Measurements from ENCODE around the gene PPP1R9B.

The PPP1R9B gene

DNA sequence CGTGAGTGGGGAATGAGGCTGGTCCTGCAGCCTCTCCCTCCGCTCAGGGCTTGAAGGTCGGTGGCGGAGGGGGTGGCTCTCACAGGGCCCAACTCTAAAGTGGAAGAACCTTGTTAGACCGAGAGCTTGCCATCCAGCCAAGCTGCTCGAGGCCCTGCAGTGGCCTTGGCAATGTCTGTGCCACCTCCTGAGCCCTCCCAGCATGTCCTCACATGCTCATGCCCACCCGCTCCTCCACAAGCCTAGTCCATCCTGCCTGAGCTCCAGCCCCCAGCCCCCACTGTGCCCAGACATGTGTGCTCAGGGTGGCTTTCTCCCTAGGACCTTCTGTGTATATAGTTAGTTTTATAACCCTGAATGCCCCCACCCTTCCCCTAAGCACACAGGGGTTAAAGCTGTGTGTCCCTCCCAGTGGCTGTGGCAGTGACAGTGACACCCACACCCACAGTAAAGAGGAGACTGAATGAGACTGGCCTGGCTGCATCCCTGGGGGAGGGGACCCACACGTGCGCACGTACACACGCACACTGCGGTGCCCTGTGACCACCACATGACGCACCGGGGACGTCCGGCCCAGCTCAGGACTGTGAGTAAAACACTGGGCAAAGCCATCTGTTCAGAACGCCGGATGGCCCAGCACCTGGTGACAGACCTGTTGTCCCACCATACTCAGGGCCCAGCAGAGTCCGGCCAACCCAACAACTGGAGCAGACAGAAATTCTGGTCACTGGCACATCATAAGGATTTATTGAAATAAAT is 39.7 kb downstream of the PPP1R9B start:
- no peaks in the 10 kb centered on the region for H3K36me3 Mint-ChIP-seq
- no peaks in the 10 kb centered on the region for H3K9me3 Mint-ChIP-seq (ENCODE audit: low read depth)
- peaks cover 6% of the 10 kb centered on the region for H3K27me3 Mint-ChIP-seq
- H3K4me3 Mint-ChIP-seq: no peak overlapping the region
- peaks cover 5% of the 10 kb centered on the region for H3K4me1 Mint-ChIP-seq (ENCODE audit: low read depth)
- H3K27ac Mint-ChIP-seq: no peak overlapping the region

DNA sequence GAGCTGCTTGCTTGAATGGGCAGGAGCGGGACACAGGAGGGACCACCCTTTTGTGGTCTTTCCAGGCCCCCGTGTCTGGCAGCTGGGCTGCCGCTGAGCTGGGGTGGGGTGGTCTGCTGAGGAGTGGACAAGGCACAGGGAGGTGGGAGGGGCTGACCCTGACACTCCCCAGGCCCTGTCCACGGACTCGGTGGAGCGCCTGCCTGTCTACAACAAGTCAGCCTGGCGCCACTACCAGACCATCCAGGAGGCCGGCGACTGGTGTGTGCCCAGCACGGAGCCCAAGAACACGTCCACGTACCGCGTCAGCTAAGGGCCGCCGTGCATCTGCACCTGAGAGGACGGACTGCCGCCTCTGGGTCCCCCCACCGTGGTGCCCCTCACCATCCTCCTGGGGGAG is 40.7 kb downstream of the PPP1R9B start:
- Mint-ChIP-seq H3K36me3 (no peaks in the 10 kb centered on the region), H3K4me1 (ENCODE audit: low read depth) (no peaks in the 10 kb centered on the region), H3K4me3 (no peak overlapping the region)

DNA sequence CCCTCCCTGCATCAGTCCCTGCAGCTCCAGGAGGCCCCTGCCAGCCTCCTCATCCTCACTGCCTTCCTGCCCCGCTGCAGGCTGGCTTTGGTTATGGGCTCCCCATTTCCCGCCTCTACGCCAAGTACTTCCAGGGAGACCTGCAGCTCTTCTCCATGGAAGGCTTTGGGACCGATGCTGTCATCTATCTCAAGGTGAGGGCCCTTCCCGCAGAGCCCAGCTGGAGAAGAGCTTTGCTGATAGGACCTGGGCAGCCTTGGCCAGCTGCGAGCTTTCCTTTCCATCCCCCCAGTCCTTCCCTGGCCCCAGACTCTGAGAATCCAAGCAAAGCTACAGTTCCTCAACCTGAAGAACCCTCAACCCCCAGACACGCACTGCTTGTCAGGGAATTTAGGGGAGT is 41.3 kb downstream of the PPP1R9B start:
- no peaks in the 10 kb centered on the region for H3K27me3 Mint-ChIP-seq
- no peak overlapping the region for H3K4me3 Mint-ChIP-seq
- no peaks in the 10 kb centered on the region for H3K9me3 Mint-ChIP-seq (ENCODE audit: low read depth)
- H3K4me1 Mint-ChIP-seq (ENCODE audit: low read depth): no peaks in the 10 kb centered on the region
- no peaks in the 10 kb centered on the region for H3K36me3 Mint-ChIP-seq
- no peak overlapping the region for H3K27ac Mint-ChIP-seq

More for the DNA sequence above, 40.7 kb downstream of the PPP1R9B start:
- H3K27me3 Mint-ChIP-seq: no peaks in the 10 kb centered on the region
- H3K9me3 Mint-ChIP-seq (ENCODE audit: low read depth): no peaks in the 10 kb centered on the region
- H3K27ac Mint-ChIP-seq: no peak overlapping the region

DNA sequence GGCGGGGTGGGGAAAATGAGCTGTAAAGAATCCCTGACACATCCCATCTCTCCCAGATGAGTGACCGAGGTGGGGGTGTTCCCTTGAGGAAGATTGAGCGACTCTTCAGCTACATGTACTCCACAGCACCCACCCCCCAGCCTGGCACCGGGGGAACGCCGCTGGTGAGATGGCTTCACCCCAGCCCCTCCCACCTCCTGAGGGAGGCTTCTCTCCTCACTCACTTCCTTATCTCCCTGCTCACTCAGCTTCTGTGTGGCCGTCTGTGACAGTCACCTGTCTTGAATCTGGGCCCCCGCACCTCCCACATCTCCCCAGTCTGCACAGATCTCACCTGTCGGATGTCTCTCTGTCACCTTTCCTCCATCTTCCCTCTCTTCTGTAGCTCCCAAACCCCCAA is 41.9 kb downstream of the PPP1R9B start:
- H3K27ac Mint-ChIP-seq: no peak overlapping the region
- no peaks in the 10 kb centered on the region for H3K27me3 Mint-ChIP-seq
- no peaks in the 10 kb centered on the region for H3K9me3 Mint-ChIP-seq (ENCODE audit: low read depth)
- H3K4me1 Mint-ChIP-seq (ENCODE audit: low read depth): no peaks in the 10 kb centered on the region
- no peak overlapping the region for H3K4me3 Mint-ChIP-seq
- no peaks in the 10 kb centered on the region for H3K36me3 Mint-ChIP-seq

DNA sequence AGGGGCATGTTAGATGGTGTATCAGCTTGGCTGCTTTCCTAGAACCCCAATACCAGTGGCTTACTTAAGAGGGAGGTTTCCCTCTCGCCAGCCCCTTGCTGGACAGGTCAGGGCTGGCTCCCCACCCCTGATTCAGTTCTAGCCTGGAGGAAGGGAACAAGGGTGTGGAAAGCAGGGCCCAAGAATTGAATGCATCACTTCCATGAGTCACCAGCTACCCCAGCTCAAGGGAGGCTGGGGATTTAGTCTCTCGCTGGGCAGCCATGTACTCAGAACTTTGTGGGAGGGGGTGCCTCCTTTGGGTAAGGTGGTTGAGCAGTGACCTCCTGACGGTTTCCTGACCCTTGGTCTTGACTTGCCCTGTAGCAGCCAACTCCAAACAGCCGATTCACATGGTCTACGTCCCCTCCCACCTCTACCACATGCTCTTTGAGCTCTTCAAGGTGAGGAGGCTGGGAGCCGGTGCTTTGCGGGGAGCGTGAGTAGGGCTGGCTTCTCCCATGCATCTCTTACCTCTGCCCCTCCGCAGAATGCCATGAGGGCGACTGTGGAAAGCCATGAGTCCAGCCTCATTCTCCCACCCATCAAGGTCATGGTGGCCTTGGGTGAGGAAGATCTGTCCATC is 42.6 kb downstream of the PPP1R9B start:
- Mint-ChIP-seq H3K4me1 (ENCODE audit: low read depth) (no peaks in the 10 kb centered on the region), H3K27me3 (no peaks in the 10 kb centered on the region), H3K4me3 (no peak overlapping the region), H3K27ac (no peak overlapping the region), H3K9me3 (ENCODE audit: low read depth) (no peaks in the 10 kb centered on the region), H3K36me3 (no peaks in the 10 kb centered on the region)

DNA sequence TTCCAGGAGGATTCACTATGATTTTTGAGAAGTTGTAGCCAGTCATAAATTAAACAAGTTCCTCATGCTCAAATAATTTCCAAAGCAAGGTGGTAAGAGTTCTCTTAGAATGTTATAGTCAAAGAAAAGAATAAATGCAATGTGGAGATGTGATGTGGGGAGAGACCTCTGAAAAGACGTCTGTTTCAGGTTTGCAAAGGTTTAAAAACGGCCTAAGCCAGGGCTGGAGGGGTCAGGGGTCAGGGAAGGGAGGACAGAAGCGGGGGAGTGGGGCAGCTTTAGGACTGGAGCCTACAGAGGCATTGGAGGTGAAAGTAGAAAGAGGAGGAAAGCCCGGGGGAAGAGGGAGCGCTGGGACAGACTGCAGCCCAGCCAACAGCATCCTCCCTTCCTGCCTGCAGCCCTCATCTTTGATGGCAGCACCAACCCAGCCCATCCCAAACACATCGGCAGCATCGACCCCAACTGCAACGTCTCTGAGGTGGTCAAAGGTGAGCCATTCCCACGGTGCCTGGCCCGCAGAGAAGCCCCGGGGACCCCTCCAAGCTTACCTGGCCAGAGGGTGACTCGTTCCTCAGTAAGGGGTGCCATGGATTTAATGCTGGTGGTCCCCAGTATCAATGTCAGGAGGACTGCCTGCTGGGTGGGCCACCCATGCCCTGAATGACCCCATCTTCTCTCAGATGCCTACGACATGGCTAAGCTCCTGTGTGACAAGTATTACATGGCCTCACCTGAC is 43.9 kb downstream of the PPP1R9B start:
- Mint-ChIP-seq H3K4me3 (no peak overlapping the region), H3K27ac (no peak overlapping the region), H3K9me3 (ENCODE audit: low read depth) (no peaks in the 10 kb centered on the region), H3K4me1 (ENCODE audit: low read depth) (no peaks in the 10 kb centered on the region), H3K36me3 (no peaks in the 10 kb centered on the region), H3K27me3 (no peaks in the 10 kb centered on the region)

DNA sequence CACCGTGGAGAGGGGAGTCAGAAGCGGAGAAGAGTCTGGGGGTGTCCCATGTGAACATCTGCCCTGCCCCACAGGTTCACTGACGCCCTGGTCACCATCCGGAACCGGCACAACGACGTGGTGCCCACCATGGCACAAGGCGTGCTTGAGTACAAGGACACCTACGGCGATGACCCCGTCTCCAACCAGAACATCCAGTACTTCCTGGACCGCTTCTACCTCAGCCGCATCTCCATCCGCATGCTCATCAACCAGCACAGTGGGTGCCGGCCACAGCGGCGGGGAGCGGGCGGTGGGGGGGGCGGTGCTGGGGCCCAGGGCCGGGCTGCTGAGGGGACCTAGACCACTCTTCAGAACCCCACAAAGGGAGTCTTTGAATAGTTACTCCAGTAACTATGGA is 44.7 kb downstream of the PPP1R9B start:
- no peak overlapping the region for H3K4me3 Mint-ChIP-seq
- no peaks in the 10 kb centered on the region for H3K9me3 Mint-ChIP-seq (ENCODE audit: low read depth)
- H3K4me1 Mint-ChIP-seq (ENCODE audit: low read depth): no peaks in the 10 kb centered on the region
- no peak overlapping the region for H3K27ac Mint-ChIP-seq
- H3K36me3 Mint-ChIP-seq: no peaks in the 10 kb centered on the region
- no peaks in the 10 kb centered on the region for H3K27me3 Mint-ChIP-seq

DNA sequence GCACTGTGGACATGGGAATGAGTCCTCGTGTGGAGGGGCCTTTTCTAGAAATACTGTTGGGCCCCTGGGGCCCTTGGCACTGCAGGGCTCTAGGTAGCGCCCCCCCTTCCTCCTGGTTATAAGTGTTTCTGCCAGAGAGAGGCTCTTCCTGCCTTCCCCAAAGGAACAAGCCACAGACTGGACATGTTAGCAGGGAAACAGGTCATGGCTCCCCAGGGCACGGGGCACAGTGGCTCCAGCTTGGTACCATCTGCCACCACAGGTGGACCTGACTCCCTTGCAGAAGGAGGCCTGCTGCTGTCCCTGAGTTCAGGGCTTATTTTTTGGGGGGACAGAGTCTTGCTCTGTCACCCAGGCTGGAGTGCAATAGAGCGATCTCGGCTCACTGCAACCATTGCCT is 46.5 kb downstream of the PPP1R9B start:
- Mint-ChIP-seq H3K27me3 (no peaks in the 10 kb centered on the region), H3K4me1 (ENCODE audit: low read depth) (no peaks in the 10 kb centered on the region), H3K9me3 (ENCODE audit: low read depth) (no peaks in the 10 kb centered on the region), H3K27ac (no peak overlapping the region), H3K36me3 (no peaks in the 10 kb centered on the region), H3K4me3 (no peak overlapping the region)

DNA sequence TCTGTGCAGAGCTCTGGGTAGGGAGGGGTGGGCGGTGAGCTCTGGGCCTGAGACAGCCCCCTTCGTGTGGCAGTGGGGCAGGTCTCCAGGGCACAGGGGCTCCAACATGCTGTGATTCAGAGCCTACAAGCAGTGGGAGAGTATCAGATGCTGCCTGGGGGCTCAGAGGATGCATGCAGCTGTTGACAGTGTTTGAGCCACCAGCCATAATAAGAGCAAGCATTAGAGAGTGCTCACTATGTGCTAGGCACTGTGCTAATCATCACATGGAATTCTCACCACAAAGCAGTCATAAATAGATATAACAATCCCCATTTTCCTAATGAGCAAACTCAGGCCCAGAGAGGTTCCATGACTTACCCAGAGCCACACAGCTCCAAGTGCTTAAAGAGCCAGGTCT is 47.2 kb downstream of the PPP1R9B start:
- H3K27me3 Mint-ChIP-seq: no peaks in the 10 kb centered on the region
- H3K36me3 Mint-ChIP-seq: no peaks in the 10 kb centered on the region
- no peak overlapping the region for H3K4me3 Mint-ChIP-seq
- H3K9me3 Mint-ChIP-seq (ENCODE audit: low read depth): no peaks in the 10 kb centered on the region
- H3K27ac Mint-ChIP-seq: no peak overlapping the region
- H3K4me1 Mint-ChIP-seq (ENCODE audit: low read depth): peaks cover 2% of the 10 kb centered on the region

DNA sequence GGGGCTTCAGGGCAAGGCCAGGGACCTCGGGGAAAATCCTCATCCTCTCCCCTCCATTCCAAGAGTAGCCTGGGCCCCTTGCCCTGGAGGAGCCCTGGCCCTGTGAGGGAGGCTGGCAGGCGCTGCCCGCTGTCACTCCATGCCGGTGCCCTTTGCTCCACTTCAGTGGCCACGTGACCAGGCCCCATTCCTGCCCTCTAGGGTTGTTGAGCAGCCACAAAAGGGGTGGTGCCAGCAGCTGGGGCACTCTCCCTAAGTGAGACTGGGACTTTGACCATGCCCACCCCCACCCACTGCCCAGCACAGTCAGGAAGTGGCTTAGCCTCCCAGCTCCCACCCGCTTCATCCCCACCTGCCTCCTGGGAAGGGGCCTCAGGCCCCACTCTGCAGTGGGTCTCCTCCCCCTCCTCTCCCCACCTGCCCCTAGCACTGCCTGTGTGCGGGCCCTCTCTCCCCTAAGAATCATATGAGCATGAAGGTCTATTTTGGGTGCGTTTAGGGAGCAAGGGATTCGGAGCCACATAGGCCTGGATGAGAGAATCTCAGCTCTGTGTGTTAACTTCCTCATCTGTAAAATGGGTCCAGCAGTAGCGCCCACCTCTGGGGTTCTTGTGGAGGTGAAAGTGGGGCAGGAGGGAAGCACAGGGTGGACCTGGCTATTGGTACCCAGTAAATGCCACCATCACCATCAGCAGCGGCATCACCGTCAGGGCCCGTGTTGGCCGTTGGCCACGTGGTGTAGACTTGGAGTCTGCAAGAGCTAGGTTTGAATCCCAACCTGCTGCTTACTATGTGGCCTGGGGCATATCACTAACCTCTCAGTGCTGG is 48.1 kb downstream of the PPP1R9B start:
- no peak overlapping the region for H3K4me3 Mint-ChIP-seq
- H3K27me3 Mint-ChIP-seq: no peaks in the 10 kb centered on the region
- H3K4me1 Mint-ChIP-seq (ENCODE audit: low read depth): peaks cover 2% of the 10 kb centered on the region
- H3K36me3 Mint-ChIP-seq: no peaks in the 10 kb centered on the region
- H3K27ac Mint-ChIP-seq: no peak overlapping the region
- H3K9me3 Mint-ChIP-seq (ENCODE audit: low read depth): no peaks in the 10 kb centered on the region

DNA sequence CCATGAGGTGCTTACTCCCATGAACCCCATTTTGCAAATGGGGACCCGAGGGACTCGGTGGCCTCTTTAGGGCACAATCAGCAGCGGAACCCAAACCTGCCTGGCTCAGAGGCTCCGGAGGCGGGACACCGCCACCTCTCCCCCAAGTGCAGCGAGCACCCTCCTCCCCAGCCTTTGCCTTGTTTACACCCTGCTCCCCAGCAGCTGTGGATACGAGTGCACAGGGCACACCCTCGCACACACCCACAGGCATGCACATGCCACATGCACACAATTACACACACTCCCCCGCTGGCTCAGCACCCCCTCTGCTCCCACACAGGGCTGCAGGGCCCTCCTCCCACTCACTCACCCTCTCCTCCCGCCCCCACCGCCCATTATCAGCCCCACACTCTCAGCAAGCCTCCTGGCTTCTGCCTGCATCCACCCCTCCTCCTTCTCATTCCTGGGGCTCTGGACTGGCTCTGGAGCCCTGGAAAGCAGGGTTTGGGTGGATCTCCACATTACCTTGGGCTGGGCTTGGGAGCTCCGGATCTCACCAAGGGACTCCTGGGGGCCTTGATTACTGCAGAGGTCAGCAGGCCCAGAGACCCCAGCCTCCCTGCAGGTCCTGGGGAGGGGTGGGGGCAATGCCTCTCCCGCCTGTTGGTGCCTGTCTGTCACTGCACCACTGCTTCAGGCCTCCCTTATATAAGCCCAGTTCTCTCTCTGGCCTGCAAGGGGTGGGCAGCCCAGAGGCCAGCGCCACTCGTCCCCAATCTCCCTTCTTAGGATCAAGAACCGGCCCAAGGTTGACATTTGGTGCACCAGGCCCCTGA is 48.9 kb downstream of the PPP1R9B start:
- Mint-ChIP-seq H3K9me3 (ENCODE audit: low read depth) (no peaks in the 10 kb centered on the region), H3K4me3 (no peak overlapping the region), H3K27me3 (no peaks in the 10 kb centered on the region), H3K4me1 (ENCODE audit: low read depth) (peaks cover 9% of the 10 kb centered on the region), H3K27ac (no peak overlapping the region), H3K36me3 (no peaks in the 10 kb centered on the region)

DNA sequence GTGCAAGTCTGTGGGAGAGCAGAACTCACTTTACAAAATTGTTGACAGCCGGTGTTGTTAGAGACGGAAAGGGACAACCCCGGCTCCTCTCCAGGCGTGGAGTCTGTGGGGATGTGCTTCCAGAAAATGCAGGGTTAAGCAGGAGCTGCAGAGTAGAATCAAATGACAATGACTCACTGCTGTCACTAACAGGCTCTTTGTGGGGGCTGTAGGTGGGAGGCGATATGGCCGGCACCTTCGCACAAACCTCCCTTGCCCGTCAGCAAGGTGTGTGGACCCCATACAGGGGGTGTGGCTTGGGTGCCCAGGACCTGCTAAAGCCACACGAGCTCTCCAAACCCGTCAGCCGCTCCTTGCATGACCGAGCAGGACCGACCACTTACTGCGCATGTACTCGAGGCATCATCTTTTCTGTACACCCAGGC is 49.5 kb downstream of the PPP1R9B start:
- no peak overlapping the region for H3K27ac Mint-ChIP-seq
- no peaks in the 10 kb centered on the region for H3K27me3 Mint-ChIP-seq
- no peak overlapping the region for H3K4me3 Mint-ChIP-seq
- H3K36me3 Mint-ChIP-seq: no peaks in the 10 kb centered on the region
- H3K9me3 Mint-ChIP-seq (ENCODE audit: low read depth): no peaks in the 10 kb centered on the region
- H3K4me1 Mint-ChIP-seq (ENCODE audit: low read depth): peaks cover 14% of the 10 kb centered on the region

DNA sequence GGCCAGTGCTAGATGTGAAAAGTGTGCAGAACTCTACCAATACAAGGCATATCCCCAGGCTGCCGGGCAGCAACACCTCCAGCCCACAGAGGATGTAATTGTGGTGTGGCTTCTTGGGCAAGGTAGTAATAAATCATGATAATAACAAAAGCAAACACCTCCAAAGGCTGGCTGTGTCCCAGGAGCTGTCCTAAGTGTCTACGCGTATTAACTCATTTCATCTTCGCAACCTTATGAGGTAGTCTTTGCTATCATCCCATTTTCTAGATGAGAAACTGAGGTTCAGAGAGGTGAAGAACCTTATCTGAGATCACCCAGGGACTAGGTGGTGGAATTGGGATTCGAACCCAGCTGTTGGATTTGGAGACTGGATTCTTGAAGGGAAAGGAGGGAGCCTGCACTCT is 50.0 kb downstream of the PPP1R9B start:
- H3K27ac Mint-ChIP-seq: no peak overlapping the region
- peaks cover 18% of the 10 kb centered on the region for H3K4me1 Mint-ChIP-seq (ENCODE audit: low read depth)
- H3K27me3 Mint-ChIP-seq: no peaks in the 10 kb centered on the region
- H3K9me3 Mint-ChIP-seq (ENCODE audit: low read depth): no peaks in the 10 kb centered on the region
- no peaks in the 10 kb centered on the region for H3K36me3 Mint-ChIP-seq
- no peak overlapping the region for H3K4me3 Mint-ChIP-seq

DNA sequence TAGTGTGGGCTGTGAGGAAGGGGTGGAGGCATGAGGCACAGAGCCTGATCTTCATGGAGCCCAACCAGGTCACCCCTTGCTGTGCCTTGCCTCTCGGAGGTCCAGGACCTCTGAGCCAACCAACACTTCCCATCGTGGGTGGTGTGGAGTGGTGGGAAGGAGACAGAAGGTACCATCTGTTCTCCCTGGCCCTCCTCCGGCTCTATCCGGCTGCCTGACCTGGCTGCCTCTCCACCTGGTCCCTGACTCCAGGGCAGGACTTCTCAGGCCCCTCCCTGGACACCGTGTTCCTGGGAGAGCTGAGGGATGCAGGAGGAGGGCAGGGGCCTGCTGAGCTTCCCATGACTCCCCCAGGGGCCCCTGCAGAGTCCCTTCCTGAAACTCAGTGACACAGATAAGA is 51.5 kb downstream of the PPP1R9B start:
- H3K4me1 Mint-ChIP-seq (ENCODE audit: low read depth): peaks cover 29% of the 10 kb centered on the region
- H3K4me3 Mint-ChIP-seq: no peak overlapping the region
- H3K27me3 Mint-ChIP-seq: no peaks in the 10 kb centered on the region
- H3K27ac Mint-ChIP-seq: no peak overlapping the region
- no peaks in the 10 kb centered on the region for H3K9me3 Mint-ChIP-seq (ENCODE audit: low read depth)
- no peaks in the 10 kb centered on the region for H3K36me3 Mint-ChIP-seq

All from activated naive CD8-positive, alpha-beta T cell (primary cell).